HepG2 (cell line): ENCODE data around the gene HLCS. TPM values are rescaled to one million over a fixed set of nuclear protein-coding genes. Genes with fewer than 3 reads are reported as not detected.

Experiments used
- ATAC-seq: fragments of 200-7000 bp; cut with Tn5 transposase; 3 replicates; pipeline ENCODE4 v1.9.1; 2020; ENCODE audit warnings: mild to moderate bottlenecking, moderate library complexity
- BruUV-seq: library from RNA; stranded (reverse); fragments of 400-500 nt; replicated peaks from 2 replicates; lab custom pipeline; 2021; lab: Mats Ljungman, UMichigan
- CTCF ChIA-PET: fragments of 300-600 bp; formaldehyde crosslinking; extraction: SDS; loops from one replicate; lab custom pipeline; 2021; ENCODE audit warnings: low total read pairs, inconsistent platforms, low intra/inter-chr PET ratio; lab: Yijun Ruan, JAX
- POLR2A ChIA-PET: fragments of 350-600 bp; sonication (Branson Sonifier 250); formaldehyde crosslinking; loops from one replicate; lab custom pipeline; 2020; ENCODE audit warnings: antibody characterized with exemption, inconsistent platforms; lab: Yijun Ruan, JAX
- DNase-seq: peaks from one replicate; pipeline ENCODE4 v3.0.0-alpha.2; 2015; ENCODE audit warnings: low spot score
- FAIRE-seq: peaks from 3 replicates; lab custom pipeline; 2011; peaks lifted over from hg19 to GRCh38; lab: Jason Lieb, UNC
- H2AFZ ChIP-seq: one replicate; pipeline ENCODE4 v1.6.1; 2011; ENCODE audit warnings: low read length, inconsistent platforms
- H3K27ac ChIP-seq: fragments of 300-600 bp; 3 replicates; pipeline ENCODE4 v1.8.0; 2011; ENCODE audit warnings: mixed run types, mild to moderate bottlenecking, mixed read lengths, low read length, inconsistent platforms; ENCODE audit not compliant: insufficient read depth; ENCODE audit errors: extremely low read length
- H3K27me3 ChIP-seq, 2 experiments: fragments of 200-600 bp in 1 of 2; 2 replicates in 1 of 2; 3 replicates in 1 of 2; pipeline versions ENCODE4 v1.6.0 to v1.8.0; 2011; ENCODE audit warnings: low read length in 2 of 2, mild to moderate bottlenecking in 2 of 2, moderate library complexity in 2 of 2, inconsistent platforms in 1 of 2; ENCODE audit not compliant: insufficient read depth in 2 of 2, control insufficient read depth in 1 of 2
- H3K36me3 ChIP-seq, 2 experiments: fragments of 200-600 bp in 1 of 2; replicated peaks in 1 of 2; 2 replicates in 1 of 2; 3 replicates in 1 of 2; pipeline versions ENCODE4 v1.5.1 to v1.8.0; 2011; ENCODE audit warnings: low read length in 2 of 2, inconsistent platforms in 1 of 2; ENCODE audit not compliant: insufficient read depth in 2 of 2, control insufficient read depth in 1 of 2
- H3K4me1 ChIP-seq: 2 replicates; pipeline ENCODE4 v1.5.1; 2012; ENCODE audit warnings: low read length, inconsistent platforms; ENCODE audit not compliant: insufficient read depth
- H3K4me2 ChIP-seq: 2 replicates; pipeline ENCODE4 v1.6.0; 2011; ENCODE audit warnings: low read depth, low read length, inconsistent platforms
- H3K4me3 ChIP-seq, 3 experiments: fragments of 200-600 bp in 1 of 3; sonication (generic), shearing (Covaris generic) in 1 of 3; replicated peaks in 1 of 3; 2 replicates each; pipeline ENCODE4 v1.5.1; 2011 to 2016; ENCODE audit warnings: low read length in 3 of 3, inconsistent platforms in 2 of 3, low read depth in 2 of 3, mild to moderate bottlenecking in 2 of 3, control low read depth in 1 of 3, mixed read lengths in 1 of 3; ENCODE audit not compliant: insufficient read depth in 1 of 3
- H3K79me2 ChIP-seq: one replicate; pipeline ENCODE4 v1.6.1; 2011; ENCODE audit warnings: low read length, inconsistent platforms; ENCODE audit not compliant: insufficient read depth
- H3K9ac ChIP-seq: 2 replicates; pipeline ENCODE4 v1.6.0; 2011; ENCODE audit warnings: mild to moderate bottlenecking, low read depth, low read length, inconsistent platforms; ENCODE audit not compliant: insufficient read depth
- H3K9me3 ChIP-seq: 2 replicates; pipeline ENCODE4 v1.5.1; 2012; ENCODE audit warnings: mild to moderate bottlenecking, low read length
- H4K20me1 ChIP-seq: 2 replicates; pipeline ENCODE4 v1.6.0; 2011; ENCODE audit warnings: inconsistent platforms, mild to moderate bottlenecking, low read length, moderate library complexity; ENCODE audit not compliant: insufficient read depth
- NR3C1 ChIP-seq: sonication (generic); formaldehyde crosslinking; IDR thresholded peaks from 2 replicates; pipeline ENCODE4 v1.4.0; 2020; ENCODE audit warnings: missing genetic modification reagents
- ZNF274 ChIP-seq: sonication (generic); formaldehyde crosslinking; IDR thresholded peaks from 2 replicates; pipeline ENCODE4 v1.5.1; 2020; ENCODE audit warnings: mild to moderate bottlenecking, missing genetic modification reagents
- ZNF337 ChIP-seq: sonication (generic); formaldehyde crosslinking; IDR thresholded peaks from 2 replicates; pipeline ENCODE4 v1.5.1; 2020; ENCODE audit warnings: missing genetic modification reagents, low read depth, mild to moderate bottlenecking, borderline replicate concordance
- ZNF557 ChIP-seq: sonication (generic); formaldehyde crosslinking; IDR thresholded peaks from 2 replicates; pipeline ENCODE4 v1.4.0; 2020; ENCODE audit warnings: missing genetic modification reagents
- WGBS: methylation state at CpG from one replicate; pipeline ENCODE4 v1.1.6; 2017; ENCODE audit warnings: low lambda C conversion rate; 5-methylcytosine and 5-hydroxymethylcytosine counted together
- in situ Hi-C: cut with HindIII; loops from 2 replicates; pipeline ENCODE4 v1.10.0; 2017; ENCODE audit warnings: low pct_unique_long_range_greater_than_20kb; ENCODE audit not compliant: extremely low pct_ligation_motif_present
- intact Hi-C: fragments of 100-400 bp; cut with micrococcal nuclease; formaldehyde crosslinking; loops from one replicate; pipeline ENCODE4 v1.10.0; 2022; ENCODE audit not compliant: unreplicated experiment
- polyA plus RNA-seq, 8 experiments: library from polyadenylated mRNA; depleted of rRNA in 3 of 8; stranded (reverse) in 7 of 8; unstranded in 1 of 8; fragments of >200 nt; fragmentation: Illumina TruSeq in 4 of 8; extraction: Trizol in 4 of 8; gene quantifications; 2 replicates each; pipeline versions ENCODE4 v1.2.1 to v1.2.3, GENCODE V29; 2011 to 2016; ENCODE audit warnings: low read depth in 4 of 8, missing spikeins in 1 of 8, mixed read lengths in 1 of 8; ENCODE audit not compliant: insufficient read depth in 1 of 8
- total RNA-seq, 5 experiments: library from RNA; depleted of rRNA; stranded (reverse); fragments of >200 nt; fragmentation: Illumina TruSeq; extraction: Trizol; gene quantifications; 2 replicates each; pipeline ENCODE4 v1.2.3, GENCODE V29; 2016; ENCODE audit warnings: low read depth in 1 of 5
- TF ChIP-seq, protein P1 (sequence below): sonication (generic); formaldehyde crosslinking; IDR thresholded peaks from 2 replicates; pipeline ENCODE4 v1.4.0; 2020; ENCODE audit warnings: mild to moderate bottlenecking, missing genetic modification reagents, borderline replicate concordance
- TF ChIP-seq, protein P2 (sequence below): sonication (generic); formaldehyde crosslinking; IDR thresholded peaks from 2 replicates; pipeline ENCODE4 v1.4.0; 2020; ENCODE audit warnings: missing genetic modification reagents, borderline replicate concordance

The HLCS gene
- total and polyA plus RNA-seq, 2 of the 13 experiments (the other 11 are each of a cell fraction or from before 2014, with no cell fraction given): 7.9 to 12.3 TPM

DNA sequence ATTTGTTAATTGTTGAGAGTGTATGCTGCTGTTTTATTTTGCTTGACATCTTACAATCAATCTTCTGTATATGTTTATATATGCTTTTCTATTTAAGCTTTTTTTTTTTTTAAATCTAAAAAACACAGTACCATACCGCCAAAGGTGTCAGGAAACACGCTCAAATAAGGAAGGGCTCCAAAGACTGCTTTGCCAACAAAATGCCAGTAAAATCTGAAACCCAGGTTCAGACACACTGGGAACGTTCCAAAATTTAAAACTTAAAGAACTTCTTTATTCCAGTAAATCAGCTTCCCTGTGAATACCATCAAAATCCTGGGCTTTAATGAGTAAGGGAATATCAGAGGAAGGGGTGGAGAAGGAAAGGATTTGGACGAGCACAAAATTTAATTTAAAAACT is 180.3 kb downstream of the HLCS start:
- CTCF ChIA-PET: no interaction called here
- H3K27me3 ChIP-seq: no peaks in the 10 kb centered on the region
- H3K4me1 ChIP-seq: no peaks in the 10 kb centered on the region
- no peak overlapping the region for H3K27ac ChIP-seq
- DNase-seq: no peak
- H3K4me2 ChIP-seq: no peak overlapping the region
- TF ChIP-seq, protein P1, sequence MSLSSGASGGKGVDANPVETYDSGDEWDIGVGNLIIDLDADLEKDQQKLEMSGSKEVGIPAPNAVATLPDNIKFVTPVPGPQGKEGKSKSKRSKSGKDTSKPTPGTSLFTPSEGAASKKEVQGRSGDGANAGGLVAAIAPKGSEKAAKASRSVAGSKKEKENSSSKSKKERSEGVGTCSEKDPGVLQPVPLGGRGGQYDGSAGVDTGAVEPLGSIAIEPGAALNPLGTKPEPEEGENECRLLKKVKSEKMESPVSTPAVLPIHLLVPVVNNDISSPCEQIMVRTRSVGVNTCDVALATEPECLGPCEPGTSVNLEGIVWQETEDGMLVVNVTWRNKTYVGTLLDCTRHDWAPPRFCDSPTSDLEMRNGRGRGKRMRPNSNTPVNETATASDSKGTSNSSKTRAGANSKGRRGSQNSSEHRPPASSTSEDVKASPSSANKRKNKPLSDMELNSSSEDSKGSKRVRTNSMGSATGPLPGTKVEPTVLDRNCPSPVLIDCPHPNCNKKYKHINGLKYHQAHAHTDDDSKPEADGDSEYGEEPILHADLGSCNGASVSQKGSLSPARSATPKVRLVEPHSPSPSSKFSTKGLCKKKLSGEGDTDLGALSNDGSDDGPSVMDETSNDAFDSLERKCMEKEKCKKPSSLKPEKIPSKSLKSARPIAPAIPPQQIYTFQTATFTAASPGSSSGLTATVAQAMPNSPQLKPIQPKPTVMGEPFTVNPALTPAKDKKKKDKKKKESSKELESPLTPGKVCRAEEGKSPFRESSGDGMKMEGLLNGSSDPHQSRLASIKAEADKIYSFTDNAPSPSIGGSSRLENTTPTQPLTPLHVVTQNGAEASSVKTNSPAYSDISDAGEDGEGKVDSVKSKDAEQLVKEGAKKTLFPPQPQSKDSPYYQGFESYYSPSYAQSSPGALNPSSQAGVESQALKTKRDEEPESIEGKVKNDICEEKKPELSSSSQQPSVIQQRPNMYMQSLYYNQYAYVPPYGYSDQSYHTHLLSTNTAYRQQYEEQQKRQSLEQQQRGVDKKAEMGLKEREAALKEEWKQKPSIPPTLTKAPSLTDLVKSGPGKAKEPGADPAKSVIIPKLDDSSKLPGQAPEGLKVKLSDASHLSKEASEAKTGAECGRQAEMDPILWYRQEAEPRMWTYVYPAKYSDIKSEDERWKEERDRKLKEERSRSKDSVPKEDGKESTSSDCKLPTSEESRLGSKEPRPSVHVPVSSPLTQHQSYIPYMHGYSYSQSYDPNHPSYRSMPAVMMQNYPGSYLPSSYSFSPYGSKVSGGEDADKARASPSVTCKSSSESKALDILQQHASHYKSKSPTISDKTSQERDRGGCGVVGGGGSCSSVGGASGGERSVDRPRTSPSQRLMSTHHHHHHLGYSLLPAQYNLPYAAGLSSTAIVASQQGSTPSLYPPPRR (CRISPR knock-in tag): no peak
- no peaks in the 10 kb centered on the region for H3K79me2 ChIP-seq
- no peaks in the 10 kb centered on the region for H3K36me3 ChIP-seq
- no peak overlapping the region for H2AFZ ChIP-seq
- ATAC-seq: no peak
- FAIRE-seq: no peak
- no peaks in the 10 kb centered on the region for H4K20me1 ChIP-seq
- H3K4me3 ChIP-seq: no peak overlapping the region
- no peak overlapping the region for H3K9ac ChIP-seq
- no TSS peak for BruUV-seq
- WGBS: 95% methylated on average over 4 of the region's 4 CpGs
- POLR2A ChIA-PET: no interaction called here
- intact Hi-C loops (no loop called here), in situ Hi-C loops (no loop called here)
- H3K9me3 ChIP-seq: no peaks in the 10 kb centered on the region

DNA sequence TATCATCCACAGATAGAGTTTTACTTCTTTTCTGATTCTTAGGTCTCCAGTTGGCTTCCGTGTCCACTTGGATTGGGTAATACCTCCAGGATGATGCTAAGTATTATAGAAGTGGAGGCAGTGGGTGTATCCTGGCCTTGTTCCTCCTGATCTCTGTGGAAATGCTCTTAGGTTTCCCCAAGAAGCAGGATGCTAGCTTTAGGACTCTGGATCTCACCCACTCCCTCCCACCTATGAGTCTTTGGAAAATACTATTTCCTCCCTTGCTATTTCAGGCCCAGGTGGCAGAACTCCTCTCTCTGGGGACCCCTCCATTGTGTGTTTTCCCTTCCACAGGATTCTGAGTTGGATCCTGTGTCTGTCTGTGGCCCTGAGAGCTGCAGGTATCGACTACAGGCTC is 180.9 kb downstream of the HLCS start:
- in situ Hi-C loops: no loop called here
- TF ChIP-seq ZNF274 (no peak), ZNF337 (CRISPR knock-in tag) (no peak), ZNF557 (CRISPR knock-in tag) (no peak), NR3C1 (CRISPR knock-in tag) (no peak)
- TF ChIP-seq, protein P2, sequence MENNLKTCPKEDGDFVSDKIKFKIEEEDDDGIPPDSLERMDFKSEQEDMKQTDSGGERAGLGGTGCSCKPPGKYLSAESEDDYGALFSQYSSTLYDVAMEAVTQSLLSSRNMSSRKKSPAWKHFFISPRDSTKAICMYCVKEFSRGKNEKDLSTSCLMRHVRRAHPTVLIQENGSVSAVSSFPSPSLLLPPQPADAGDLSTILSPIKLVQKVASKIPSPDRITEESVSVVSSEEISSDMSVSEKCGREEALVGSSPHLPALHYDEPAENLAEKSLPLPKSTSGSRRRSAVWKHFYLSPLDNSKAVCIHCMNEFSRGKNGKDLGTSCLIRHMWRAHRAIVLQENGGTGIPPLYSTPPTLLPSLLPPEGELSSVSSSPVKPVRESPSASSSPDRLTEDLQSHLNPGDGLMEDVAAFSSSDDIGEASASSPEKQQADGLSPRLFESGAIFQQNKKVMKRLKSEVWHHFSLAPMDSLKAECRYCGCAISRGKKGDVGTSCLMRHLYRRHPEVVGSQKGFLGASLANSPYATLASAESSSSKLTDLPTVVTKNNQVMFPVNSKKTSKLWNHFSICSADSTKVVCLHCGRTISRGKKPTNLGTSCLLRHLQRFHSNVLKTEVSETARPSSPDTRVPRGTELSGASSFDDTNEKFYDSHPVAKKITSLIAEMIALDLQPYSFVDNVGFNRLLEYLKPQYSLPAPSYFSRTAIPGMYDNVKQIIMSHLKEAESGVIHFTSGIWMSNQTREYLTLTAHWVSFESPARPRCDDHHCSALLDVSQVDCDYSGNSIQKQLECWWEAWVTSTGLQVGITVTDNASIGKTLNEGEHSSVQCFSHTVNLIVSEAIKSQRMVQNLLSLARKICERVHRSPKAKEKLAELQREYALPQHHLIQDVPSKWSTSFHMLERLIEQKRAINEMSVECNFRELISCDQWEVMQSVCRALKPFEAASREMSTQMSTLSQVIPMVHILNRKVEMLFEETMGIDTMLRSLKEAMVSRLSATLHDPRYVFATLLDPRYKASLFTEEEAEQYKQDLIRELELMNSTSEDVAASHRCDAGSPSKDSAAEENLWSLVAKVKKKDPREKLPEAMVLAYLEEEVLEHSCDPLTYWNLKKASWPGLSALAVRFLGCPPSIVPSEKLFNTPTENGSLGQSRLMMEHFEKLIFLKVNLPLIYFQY: no peak

More for the DNA sequence above, 180.9 kb downstream of the HLCS start:
- 78% methylated on average over 2 of the region's 2 CpGs for WGBS
- Histone ChIP-seq H3K4me1 (no peaks in the 10 kb centered on the region), H3K9me3 (no peaks in the 10 kb centered on the region), H3K36me3 (no peaks in the 10 kb centered on the region), H3K27me3 (no peaks in the 10 kb centered on the region), H3K27ac (no peak overlapping the region), H2AFZ (no peak overlapping the region), H3K4me2 (no peak overlapping the region), H3K4me3 (no peak overlapping the region), H3K79me2 (no peaks in the 10 kb centered on the region), H4K20me1 (no peaks in the 10 kb centered on the region), H3K9ac (no peak overlapping the region)
- ChIA-PET POLR2A (no interaction called here), CTCF (no interaction called here)
- BruUV-seq: no TSS peak
- no peak for DNase-seq
- no peak for FAIRE-seq
- intact Hi-C loops: no loop called here
- ATAC-seq: no peak
